Panc1 (cell line): ENCODE results near the gene PSKH1. TPM values are rescaled to one million over a fixed set of nuclear protein-coding genes. Genes with fewer than 3 reads are reported as not detected.

Source experiments
- ATAC-seq: fragments of 200-7000 bp; cut with Tn5 transposase; 2 replicates; pipeline ENCODE4 v1.9.1; 2020; ENCODE audit warnings: mild to moderate bottlenecking, moderate library complexity
- BruUV-seq: library from RNA; stranded (reverse); fragments of 400-500 nt; replicated peaks from 2 replicates; lab custom pipeline; 2021; lab: Mats Ljungman, UMichigan
- CTCF ChIA-PET: fragments of 300-600 bp; sonication (Branson Sonifier 250); formaldehyde crosslinking; loops from one replicate; lab custom pipeline; 2022; ENCODE audit warnings: antibody characterized with exemption; lab: Charles Lee
- POLR2A ChIA-PET: fragments of 300-600 bp; sonication (Branson Sonifier 250); formaldehyde crosslinking; loops from one replicate; lab custom pipeline; 2022; ENCODE audit warnings: antibody characterized with exemption; lab: Charles Lee
- DNase-seq: peaks from one replicate; pipeline ENCODE4 v3.0.0-alpha.2; 2010; ENCODE audit warnings: low read depth, low spot score
- H3K27ac ChIP-seq: 2 replicates; pipeline ENCODE4 v1.5.1; 2011; ENCODE audit warnings: mild to moderate bottlenecking, low read length, inconsistent platforms
- H3K27me3 ChIP-seq: fragments of 200-500 bp; sonication (Bioruptor generic); 2 replicates; pipeline ENCODE4 v1.6.0; 2014; ENCODE audit warnings: low read length, inconsistent platforms; ENCODE audit not compliant: control insufficient read depth, insufficient read depth
- H3K36me3 ChIP-seq: fragments of 200-500 bp; sonication (Bioruptor generic); 2 replicates; pipeline ENCODE4 v1.5.1; 2014; ENCODE audit warnings: inconsistent platforms, mild to moderate bottlenecking, low read length, moderate library complexity; ENCODE audit not compliant: control insufficient read depth, insufficient read depth
- H3K4me1 ChIP-seq: 2 replicates; pipeline ENCODE4 v1.5.1; 2011; ENCODE audit warnings: inconsistent platforms, mild to moderate bottlenecking, low read length, moderate library complexity; ENCODE audit not compliant: control insufficient read depth, insufficient read depth
- H3K4me3 ChIP-seq, 2 experiments: 2 replicates each; pipeline ENCODE4 v1.5.1; 2011 to 2012; ENCODE audit warnings: low read depth in 2 of 2, low read length in 2 of 2, mild to moderate bottlenecking in 2 of 2, inconsistent platforms in 1 of 2, moderate library complexity in 1 of 2
- H3K9me3 ChIP-seq: fragments of 200-500 bp; sonication (Bioruptor generic); 2 replicates; pipeline ENCODE4 v1.5.1; 2014; ENCODE audit warnings: low read depth, mild to moderate bottlenecking, inconsistent platforms, low read length, moderate library complexity; ENCODE audit not compliant: control insufficient read depth, insufficient read depth
- CTCF ChIP-seq: fragments of 450-650 bp; IDR thresholded peaks from 2 replicates; pipeline ENCODE4 v1.5.1; 2017; ENCODE audit warnings: mild to moderate bottlenecking
- POLR2AphosphoS5 ChIP-seq: IDR thresholded peaks from 2 replicates; pipeline ENCODE4 v1.6.1; 2012; ENCODE audit warnings: mild to moderate bottlenecking, low read depth, low read length, moderate library complexity
- REST ChIP-seq, 2 experiments: IDR thresholded peaks; 2 replicates each; pipeline ENCODE4 v1.6.1; 2011 to 2012; ENCODE audit warnings: low read depth in 2 of 2, control low read depth in 1 of 2, low read length in 1 of 2, mild to moderate bottlenecking in 1 of 2, moderate library complexity in 1 of 2; ENCODE audit not compliant: insufficient read depth in 1 of 2
- SIN3A ChIP-seq: IDR thresholded peaks from 2 replicates; pipeline ENCODE4 v1.6.1; 2012; ENCODE audit warnings: low read depth, mild to moderate bottlenecking, low read length, moderate library complexity, borderline replicate concordance; ENCODE audit not compliant: insufficient read depth
- TCF7L2 ChIP-seq: IDR thresholded peaks from 2 replicates; pipeline ENCODE4 v1.6.1; 2011; ENCODE audit warnings: mild to moderate bottlenecking, low read depth, low read length, inconsistent platforms
- in situ Hi-C: cut with HindIII; loops from 2 replicates; pipeline ENCODE4 v1.10.0; 2016; ENCODE audit warnings: low sequenced_read_pairs, low pct_unique_long_range_greater_than_20kb
- intact Hi-C: fragments of 100-400 bp; cut with micrococcal nuclease; formaldehyde crosslinking; loops from one replicate; pipeline ENCODE4 v1.10.0; 2022; ENCODE audit not compliant: unreplicated experiment
- total RNA-seq: library from RNA; stranded (reverse); gene quantifications from one replicate; pipeline ENCODE4 v1.2.1, GENCODE V29; 2021; ENCODE audit not compliant: unreplicated experiment

The PSKH1 gene
- total RNA-seq, 1 experiment from 2014 or later = 17.8 TPM

GRCh38 chr16:67927131-67927941 lies 34.3 kb downstream of the PSKH1 start:
- in situ Hi-C loops = no loop called here
- Histone ChIP-seq H3K9me3 (no peaks in the 10 kb centered on the region), H3K4me1 (no peaks in the 10 kb centered on the region), H3K4me3 (no peak overlapping the region), H3K27ac (no peak overlapping the region), H3K27me3 (no peaks in the 10 kb centered on the region), H3K36me3 (no peaks in the 10 kb centered on the region)
- BruUV-seq = no TSS peak
- intact Hi-C loops = loop anchor here (5.0 kb wide), 1 partner anchor 255 kb away; no protein-coding TSS in a partner anchor
- DNase-seq (no peak), ATAC-seq (0 out of 2 replicates have a peak, but pooled peaks have one; percentile 8)
- TF ChIP-seq TCF7L2 = no peak
- TF ChIP-seq POLR2AphosphoS5 = no peak
- no peak for TF ChIP-seq REST (IDR thresholded peaks at IDR 0.05; ENCODE audit: insufficient read depth in 1 of 2, low read depth in 2 of 2, low read length in 1 of 2)
- no peak for TF ChIP-seq SIN3A
- TF ChIP-seq CTCF = no peak
- ChIA-PET CTCF (interaction anchor here (0.6 kb wide), 1 partner anchor 112 kb away, joined by 13 read pairs; no protein-coding TSS in a partner anchor), POLR2A (no interaction called here)

GRCh38 chr16:67928147-67928546 lies 35.1 kb downstream of the PSKH1 start:
- Histone ChIP-seq H3K27ac (no peak overlapping the region), H3K27me3 (no peaks in the 10 kb centered on the region), H3K36me3 (no peaks in the 10 kb centered on the region), H3K4me1 (no peaks in the 10 kb centered on the region), H3K4me3 (no peak overlapping the region), H3K9me3 (no peaks in the 10 kb centered on the region)
- in situ Hi-C loops (no loop called here), intact Hi-C loops (loop anchor here (5.0 kb wide), 1 partner anchor 256 kb away; no protein-coding TSS in a partner anchor)
- POLR2A ChIA-PET = no interaction called here
- TF ChIP-seq REST (IDR thresholded peaks at IDR 0.05; ENCODE audit: insufficient read depth in 1 of 2, low read depth in 2 of 2, low read length in 1 of 2) (no peak), SIN3A (no peak), TCF7L2 (no peak), CTCF (no peak), POLR2AphosphoS5 (no peak)
- ATAC-seq (no peak), DNase-seq (no peak)
- BruUV-seq = no TSS peak
- CTCF ChIA-PET = interaction anchor here (1.0 kb wide), 1 partner anchor 111 kb away, joined by 5 read pairs; no protein-coding TSS in a partner anchor
